Upper lobe of left lung (tissue), 6 donors: Measurements from ENCODE around the gene CNTNAP3. TPM values are rescaled to one million over a fixed set of nuclear protein-coding genes. Genes with fewer than 3 reads are reported as not detected.
"Not testable (repeated sequence)": the region's sequence is repeated elsewhere in the genome, so short reads cannot be mapped to it uniquely, and the experiment has no call there.

Experiments used
- ATAC-seq, 2 donors: fragments of 200-7000 bp; cut with Tn5 transposase; one replicate each; pipeline ENCODE4 v1.9.1; 2022; ENCODE audit warnings: mild to moderate bottlenecking in 2 of 2, moderate library complexity in 2 of 2; ENCODE audit not compliant: low FRiP score in 2 of 2
- DNase-seq, 2 donors: peaks; one replicate each; pipeline ENCODE4 v3.0.0-alpha.2; 2019 to 2020
- H3K27ac ChIP-seq, 4 donors: fragments of 200-600 bp; sonication (generic); one replicate each; pipeline ENCODE4 v1.5.1; 2016 to 2019
- H3K27me3 ChIP-seq, 4 donors: fragments of 200-600 bp; sonication (generic); one replicate each; pipeline ENCODE4 v1.5.1; 2017 to 2019
- H3K36me3 ChIP-seq, 4 donors: fragments of 200-600 bp; sonication (generic); one replicate each; pipeline ENCODE4 v1.5.1; 2016 to 2019
- H3K4me1 ChIP-seq, 4 donors: fragments of 200-600 bp; sonication (generic); one replicate each; pipeline ENCODE4 v1.5.1; 2018 to 2019
- H3K4me3 ChIP-seq, 4 donors: fragments of 200-600 bp; sonication (generic); one replicate each; pipeline ENCODE4 v1.5.1; 2017 to 2019; ENCODE audit warnings: mild to moderate bottlenecking in 2 of 4, moderate library complexity in 1 of 4
- H3K9me3 ChIP-seq, 4 donors: fragments of 200-600 bp; sonication (generic); one replicate each; pipeline ENCODE4 v1.5.1; 2018 to 2019
- WGBS, 2 donors: methylation state at CpG; one replicate each; pipeline ENCODE4 v1.1.5; 2017 to 2018; 5-methylcytosine and 5-hydroxymethylcytosine counted together
- small RNA-seq, 4 donors: library from RNA; depleted of rRNA; stranded (forward); fragments of <200 nt; gene quantifications; one replicate each; pipeline ENCODE3, GENCODE V24; 2016
- total RNA-seq, 6 donors: library from RNA; depleted of rRNA in 4 of 6; stranded (reverse); fragments of >200 nt in 4 of 6; gene quantifications; one replicate each; pipeline versions ENCODE4 v1.1.0 to v1.2.1, GENCODE V29; 2016 to 2021
- donor health status: DM: no; HTN: no; CAD: no; lungs with moderate emphysema.
- donor health status: DM: no; HTN: yes; CAD: no; lungs with severe emphysema.

CNTNAP3 gene
- total RNA-seq, 6 donors from 2014 or later, result 5.4 to 20.6 (median 8.1) TPM

DNA sequence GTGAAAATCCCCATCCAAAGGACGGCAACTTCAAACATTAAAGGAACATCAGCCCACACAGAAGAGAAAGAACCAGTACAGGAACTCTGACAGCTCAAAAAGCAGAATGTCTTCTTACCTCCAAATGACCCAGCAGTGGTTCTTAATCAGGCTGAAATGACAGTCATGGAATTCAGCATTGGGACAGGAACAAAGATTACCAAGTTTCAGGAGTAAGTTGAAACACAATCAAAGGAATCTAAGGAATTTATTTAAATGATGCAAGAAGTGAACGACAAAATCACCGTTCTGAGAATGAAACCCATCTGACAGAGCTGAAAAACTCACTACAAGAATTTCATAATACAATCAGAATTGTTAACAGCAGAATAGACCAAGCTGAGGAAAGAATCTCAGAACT lies 241.1 kb downstream of the CNTNAP3 start:
- not testable (repeated sequence) for DNase-seq, H3K4me3 ChIP-seq, H3K27me3 ChIP-seq, H3K9me3 ChIP-seq, ATAC-seq, H3K36me3 ChIP-seq, H3K27ac ChIP-seq, H3K4me1 ChIP-seq
- WGBS, 2 donors, result 26 to 37% methylated on average over 3 of the region's 3 CpGs

DNA sequence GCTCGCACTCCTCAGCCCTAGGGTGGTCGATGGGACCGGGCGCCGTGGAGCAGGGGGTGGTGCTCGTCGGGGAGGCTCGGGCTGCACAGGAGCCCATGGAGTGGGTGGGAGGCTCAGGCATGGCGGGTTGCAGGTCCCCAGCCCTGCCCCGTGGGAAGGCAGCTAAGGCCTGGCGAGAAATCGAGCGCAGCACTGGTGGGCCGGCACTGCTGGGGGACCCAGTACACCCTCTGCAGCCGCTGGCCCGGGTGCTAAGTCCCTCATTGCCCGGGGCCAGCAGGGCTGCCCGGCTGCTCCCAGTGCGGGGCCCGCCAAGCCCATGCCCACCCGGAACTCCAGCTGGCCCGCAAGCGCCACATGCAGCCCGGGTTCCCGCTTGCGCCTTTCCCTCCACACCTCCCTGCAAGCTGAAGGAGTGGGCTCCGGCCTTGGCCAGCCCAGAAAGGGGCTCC lies 245.6 kb downstream of the CNTNAP3 start:
- H3K36me3 ChIP-seq, result not testable (repeated sequence)
- 90 to 91% methylated on average over 25 to 27 of the region's 27 CpGs for WGBS, 2 donors
- peak in 1 of 2 donors; percentile 86 for DNase-seq

GRCh38 chr9:39041774-39042173 lies 246.2 kb downstream of the CNTNAP3 start:
- not testable (repeated sequence) for H3K27ac ChIP-seq, H3K27me3 ChIP-seq, H3K4me1 ChIP-seq, H3K4me3 ChIP-seq, ATAC-seq, H3K9me3 ChIP-seq, DNase-seq, H3K36me3 ChIP-seq
- 89 to 95% methylated on average over 10 of the region's 10 CpGs for WGBS, 2 donors

More for the DNA sequence above, 245.6 kb downstream of the CNTNAP3 start:
- H3K27me3 ChIP-seq, H3K9me3 ChIP-seq, H3K27ac ChIP-seq, H3K4me3 ChIP-seq, H3K4me1 ChIP-seq, ATAC-seq: not testable (repeated sequence)

DNA sequence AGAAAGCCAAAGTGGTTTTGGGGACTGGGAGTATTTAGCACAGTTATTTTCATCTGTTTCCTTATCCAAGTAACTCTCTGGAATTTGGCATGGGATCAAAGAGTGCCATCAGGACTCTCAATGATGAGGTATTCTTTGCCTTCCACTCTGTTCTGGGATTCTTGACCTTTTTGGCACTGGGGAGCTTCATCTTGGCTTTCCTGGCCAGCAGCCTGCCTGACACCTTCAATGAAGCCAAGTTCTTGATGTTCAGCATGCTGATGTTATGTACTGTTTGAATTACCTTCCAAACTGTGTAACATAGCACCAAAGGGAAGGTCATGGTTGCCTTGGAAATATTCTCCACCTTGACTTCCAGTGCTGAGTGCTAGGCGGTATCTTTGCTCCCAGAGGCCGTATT lies 248.8 kb downstream of the CNTNAP3 start:
- 66 to 70% methylated on average over 2 of the region's 2 CpGs for WGBS, 2 donors
- not testable (repeated sequence) for H3K27me3 ChIP-seq, H3K9me3 ChIP-seq, H3K4me1 ChIP-seq, H3K4me3 ChIP-seq, H3K27ac ChIP-seq, H3K36me3 ChIP-seq, DNase-seq
- peak in 1 of 2 donors; percentile 19 for ATAC-seq

DNA sequence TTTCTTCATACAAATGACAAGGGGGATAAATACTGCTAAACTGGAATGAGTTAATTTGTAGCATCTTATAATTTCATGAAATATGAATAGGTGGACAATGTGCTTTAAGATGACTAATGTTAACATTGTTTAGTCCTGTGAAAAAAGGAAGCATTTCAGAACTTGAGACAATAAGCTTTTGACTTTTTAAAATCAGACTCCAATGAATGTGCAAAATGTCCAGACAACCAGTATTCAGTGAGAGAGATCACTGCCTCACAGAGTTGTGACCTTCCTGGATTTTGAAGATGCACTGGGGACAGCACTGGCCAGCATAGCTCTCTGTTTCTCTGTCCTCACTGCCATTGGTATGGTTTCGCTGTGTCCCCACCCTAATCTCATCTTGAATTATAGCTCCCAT lies 249.7 kb downstream of the CNTNAP3 start:
- not testable (repeated sequence) for H3K27ac ChIP-seq, H3K27me3 ChIP-seq, H3K4me1 ChIP-seq, H3K36me3 ChIP-seq, H3K9me3 ChIP-seq, ATAC-seq, DNase-seq, H3K4me3 ChIP-seq
- 78 to 92% methylated on average over 1 of the region's 1 CpG for WGBS, 2 donors

- not testable (repeated sequence) for H3K36me3 ChIP-seq, H3K4me3 ChIP-seq, DNase-seq, H3K9me3 ChIP-seq, H3K27ac ChIP-seq, H3K27me3 ChIP-seq, H3K4me1 ChIP-seq, ATAC-seq
- 88% methylated on average over 2 of the region's 2 CpGs for WGBS, 2 donors
Observed at GRCh38 chr9:39033849-39034248, 254.1 kb downstream of the CNTNAP3 start.

- not testable (repeated sequence) for H3K27ac ChIP-seq, H3K4me1 ChIP-seq, DNase-seq, H3K9me3 ChIP-seq, H3K27me3 ChIP-seq, H3K36me3 ChIP-seq, H3K4me3 ChIP-seq
- ATAC-seq, result peak in 1 of 2 donors; percentile 28
- 59 to 66% methylated on average over 9 of the region's 11 CpGs for WGBS, 2 donors
Observed at GRCh38 chr9:39030204-39031019, 257.6 kb downstream of the CNTNAP3 start.

DNA sequence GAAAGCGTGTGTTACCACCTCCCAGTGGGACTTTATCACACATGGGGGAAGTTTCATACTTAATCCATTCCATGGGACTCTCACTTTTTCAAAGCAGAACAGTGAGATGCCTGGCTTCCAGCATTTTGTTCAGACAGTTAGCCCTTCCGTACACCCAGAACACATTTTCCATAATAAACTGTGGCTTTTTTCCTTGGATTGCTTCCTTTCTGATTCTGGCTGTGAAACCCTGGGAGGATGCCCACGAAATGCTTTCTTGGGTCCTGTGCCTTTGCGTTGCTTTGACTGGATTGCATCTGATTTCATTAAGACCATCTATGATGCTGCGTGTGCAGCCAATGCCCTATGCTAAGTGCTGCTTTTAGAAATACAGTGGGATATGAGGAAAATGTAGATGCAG lies 259.1 kb downstream of the CNTNAP3 start:
- not testable (repeated sequence) for DNase-seq, H3K4me3 ChIP-seq, H3K27ac ChIP-seq, H3K27me3 ChIP-seq, ATAC-seq, H3K4me1 ChIP-seq, H3K36me3 ChIP-seq, H3K9me3 ChIP-seq
- WGBS, 2 donors, result 72 to 82% methylated on average over 5 of the region's 5 CpGs

DNA sequence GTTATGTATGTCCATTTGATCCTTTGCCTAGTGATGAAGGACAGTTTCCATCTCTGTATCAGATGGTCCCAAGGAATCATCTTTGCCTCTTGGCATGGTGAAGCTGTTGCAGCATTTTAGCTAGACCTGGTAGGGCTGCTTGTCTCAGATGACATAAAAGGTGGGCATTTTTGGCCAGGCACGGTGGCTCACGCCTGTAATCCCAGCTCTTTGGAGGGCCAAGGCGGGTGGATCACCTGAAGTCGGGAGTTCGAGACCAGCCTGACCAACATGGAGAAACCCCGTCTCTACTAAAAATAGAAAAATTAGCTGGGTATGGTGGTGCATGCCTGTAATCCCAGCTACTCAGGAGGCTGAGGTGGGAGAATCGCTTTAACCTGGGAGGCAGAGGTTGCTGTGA lies 259.8 kb downstream of the CNTNAP3 start:
- 87 to 88% methylated on average over 7 of the region's 7 CpGs for WGBS, 2 donors
- ATAC-seq, H3K27ac ChIP-seq, H3K4me1 ChIP-seq, DNase-seq, H3K4me3 ChIP-seq, H3K9me3 ChIP-seq, H3K27me3 ChIP-seq, H3K36me3 ChIP-seq: not testable (repeated sequence)

DNA sequence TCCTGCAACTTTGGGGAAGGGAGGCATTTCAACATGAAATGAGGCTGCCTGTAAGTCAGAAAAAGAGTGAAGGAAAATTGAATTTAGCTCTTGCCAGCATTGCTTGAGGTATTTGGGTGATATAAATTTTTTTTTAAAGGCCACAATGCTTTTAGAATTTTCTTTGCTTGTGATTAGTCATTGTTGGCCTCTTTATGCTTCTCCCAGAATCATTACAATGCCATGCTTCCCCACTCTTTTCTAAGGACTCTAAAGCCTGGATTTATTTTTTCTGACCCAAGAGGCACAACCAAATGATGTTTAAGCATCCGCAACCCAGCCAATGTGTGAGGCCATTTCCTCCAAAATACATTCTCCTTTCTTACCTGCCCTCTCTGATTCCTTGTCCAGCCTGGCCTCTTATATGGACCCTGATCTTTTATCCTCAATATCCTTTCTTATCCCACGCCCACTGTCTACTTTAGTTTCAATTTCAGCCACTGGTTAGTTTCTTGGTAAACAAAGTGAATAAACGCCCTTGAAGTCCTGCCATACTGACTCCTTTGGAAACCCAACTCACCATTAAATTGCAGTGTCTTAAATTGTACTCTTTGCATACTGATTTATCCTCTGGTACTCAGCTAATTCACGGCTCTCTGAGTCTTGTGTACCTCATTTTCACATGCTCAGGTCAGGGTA lies 261.9 kb downstream of the CNTNAP3 start:
- WGBS, 2 donors, result 73 to 74% methylated on average over 4 of the region's 4 CpGs
- ATAC-seq, DNase-seq: not testable (repeated sequence)

More for the DNA sequence above, 261.9 kb downstream of the CNTNAP3 start:
- not testable (repeated sequence) for H3K9me3 ChIP-seq, H3K4me3 ChIP-seq, H3K4me1 ChIP-seq, H3K36me3 ChIP-seq, H3K27me3 ChIP-seq, H3K27ac ChIP-seq

Small RNA genes lying within 50 kb of the gene (small RNA-seq; reads per million reads assigned to genes)
- 0 reads per million in 4 donors for gene RN7SL640P

Other genes starting within 250 kb of the CNTNAP3 start
- gene SPATA31A1, start 67.5 kb upstream of the CNTNAP3 start, total RNA-seq, result not detected